Measurements from ENCODE around the gene PDZD2. TPM values are rescaled to one million over a fixed set of nuclear protein-coding genes. Genes with fewer than 3 reads are reported as not detected.

Gene PDZD2
- total RNA-seq, 1 experiment from 2014 or later, result not detected

- BruUV-seq (replicated peaks), result no TSS peak
- Histone ChIP-seq H3F3A (ENCODE audit: insufficient read depth, low read depth) (no peaks in the 10 kb centered on the region), H3K4me3 (no peak overlapping the region), H3K9me2 (ENCODE audit: insufficient read depth) (no peaks in the 10 kb centered on the region), H3K79me2 (ENCODE audit: low read depth) (no peaks in the 10 kb centered on the region), H4K20me1 (ENCODE audit: insufficient read depth) (no peaks in the 10 kb centered on the region), H3K4me1 (replicated peaks; ENCODE audit: insufficient read depth) (no peaks in the 10 kb centered on the region), H3K36me3 (ENCODE audit: low read depth) (no peaks in the 10 kb centered on the region), H3K27me3 (ENCODE audit: insufficient read depth, low read depth) (peaks cover 69% of the 10 kb centered on the region), H3K4me2 (no peak overlapping the region), H3K9me3 (ENCODE audit: insufficient read depth, low read depth) (no peaks in the 10 kb centered on the region), H3K27ac (no peak overlapping the region), H2AFZ (no peak overlapping the region)
- TF ChIP-seq CTCF (conservative IDR thresholded peaks at IDR 0.05) (peak; percentile 61), EZH2 (IDR thresholded peaks at IDR 0.05; ENCODE audit: low read depth) (no peak)
- CTCF ChIA-PET, result interaction anchor here (0.6 to 1.4 kb wide), 3 partner anchors 277 to 760 kb away, joined by 3 to 7 read pairs (median 3); partner anchors contain the start of genes C5orf22 and DROSHA
- DNase-seq, result peak in 1 of 2 experiments; percentile 67
- intact Hi-C loops (cut with micrococcal nuclease; ENCODE audit: unreplicated experiment), result loop anchor here (1.0 to 2.0 kb wide), 2 partner anchors 228 to 572 kb away; no protein-coding TSS in a partner anchor
- POLR2A ChIA-PET (ENCODE audit: unreplicated experiment), result no interaction called here
These were observed 170.3 kb downstream of the PDZD2 start for GRCh38 chr5:31809050-31809870.

GRCh38 chr5:31811210-31811609 is 172.3 kb downstream of the PDZD2 start:
- Histone ChIP-seq H3K36me3 (ENCODE audit: low read depth) (no peaks in the 10 kb centered on the region), H2AFZ (no peak overlapping the region), H3K4me3 (no peak overlapping the region), H3K4me2 (no peak overlapping the region), H3K27me3 (ENCODE audit: insufficient read depth, low read depth) (peaks cover 58% of the 10 kb centered on the region), H3K9me2 (ENCODE audit: insufficient read depth) (no peaks in the 10 kb centered on the region), H3K4me1 (replicated peaks; ENCODE audit: insufficient read depth) (no peaks in the 10 kb centered on the region), H3K9me3 (ENCODE audit: insufficient read depth, low read depth) (no peaks in the 10 kb centered on the region), H3K79me2 (ENCODE audit: low read depth) (no peaks in the 10 kb centered on the region), H4K20me1 (ENCODE audit: insufficient read depth) (no peaks in the 10 kb centered on the region), H3F3A (ENCODE audit: insufficient read depth, low read depth) (no peaks in the 10 kb centered on the region), H3K27ac (no peak overlapping the region)
- ChIA-PET POLR2A (ENCODE audit: unreplicated experiment) (interaction anchor here (0.6 kb wide), 1 partner anchor 1150 kb away, joined by 6 read pairs; no protein-coding TSS in a partner anchor), CTCF (no interaction called here)
- DNase-seq, result peak in 1 of 2 experiments; percentile 50
- intact Hi-C loops (cut with micrococcal nuclease; ENCODE audit: unreplicated experiment), result no loop called here
- TF ChIP-seq CTCF (conservative IDR thresholded peaks at IDR 0.05), result no peak
- no peak for TF ChIP-seq EZH2 (IDR thresholded peaks at IDR 0.05; ENCODE audit: low read depth)
- no TSS peak for BruUV-seq (replicated peaks)

GRCh38 chr5:31815376-31815775 is 176.4 kb downstream of the PDZD2 start:
- Histone ChIP-seq H3K27ac (no peak overlapping the region), H3K4me1 (replicated peaks; ENCODE audit: insufficient read depth) (no peaks in the 10 kb centered on the region), H3F3A (ENCODE audit: insufficient read depth, low read depth) (no peaks in the 10 kb centered on the region), H3K9me3 (ENCODE audit: insufficient read depth, low read depth) (no peaks in the 10 kb centered on the region), H3K9me2 (ENCODE audit: insufficient read depth) (no peaks in the 10 kb centered on the region), H3K4me2 (no peak overlapping the region), H3K79me2 (ENCODE audit: low read depth) (no peaks in the 10 kb centered on the region), H3K4me3 (no peak overlapping the region), H3K27me3 (ENCODE audit: insufficient read depth, low read depth) (peaks cover 30% of the 10 kb centered on the region; the same call in 1 of the 2 replicates), H3K36me3 (ENCODE audit: low read depth) (no peaks in the 10 kb centered on the region), H4K20me1 (ENCODE audit: insufficient read depth) (no peaks in the 10 kb centered on the region), H2AFZ (no peak overlapping the region)
- intact Hi-C loops (cut with micrococcal nuclease; ENCODE audit: unreplicated experiment), result no loop called here
- ChIA-PET CTCF (no interaction called here), POLR2A (ENCODE audit: unreplicated experiment) (no interaction called here)
- TF ChIP-seq CTCF (conservative IDR thresholded peaks at IDR 0.05) (no peak), EZH2 (IDR thresholded peaks at IDR 0.05; ENCODE audit: low read depth) (no peak)
- BruUV-seq (replicated peaks), result no TSS peak
- DNase-seq, result no peak

All from PC-9 (cell line).